ENCODE measurements around the gene IPPK. TPM values are rescaled to one million over a fixed set of nuclear protein-coding genes. Genes with fewer than 3 reads are reported as not detected.

The IPPK gene
- total and polyA plus RNA-seq, 2 experiments from 2014 or later = 6.4 to 7.0 TPM

DNA sequence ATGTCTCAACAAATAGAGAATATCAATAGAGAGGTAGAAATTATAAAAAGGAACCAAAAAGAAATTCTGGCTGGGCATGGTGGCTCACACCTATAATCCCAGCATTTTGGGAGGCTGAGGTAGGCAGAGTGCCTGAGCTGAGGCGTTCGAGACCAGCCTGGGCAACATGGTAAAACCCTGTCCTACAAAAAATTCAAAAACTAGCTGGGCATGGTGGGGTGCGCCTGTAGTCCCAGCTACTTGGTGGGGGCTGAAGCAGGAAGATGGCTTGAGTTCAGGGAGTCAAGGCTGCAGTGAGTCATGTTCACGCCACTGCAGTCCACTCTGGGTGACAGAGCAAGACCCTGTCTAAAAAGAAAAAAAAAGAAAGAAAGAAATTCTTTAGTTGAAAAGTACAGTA, 24.9 kb downstream of the IPPK start:
- no peaks in the 10 kb centered on the region for H3K9me3 ChIP-seq (ENCODE audit: low read depth)
- H3K36me3 ChIP-seq = peaks cover 24% of the 10 kb centered on the region
- H3K27ac ChIP-seq = no peak overlapping the region
- TF ChIP-seq, protein P1, sequence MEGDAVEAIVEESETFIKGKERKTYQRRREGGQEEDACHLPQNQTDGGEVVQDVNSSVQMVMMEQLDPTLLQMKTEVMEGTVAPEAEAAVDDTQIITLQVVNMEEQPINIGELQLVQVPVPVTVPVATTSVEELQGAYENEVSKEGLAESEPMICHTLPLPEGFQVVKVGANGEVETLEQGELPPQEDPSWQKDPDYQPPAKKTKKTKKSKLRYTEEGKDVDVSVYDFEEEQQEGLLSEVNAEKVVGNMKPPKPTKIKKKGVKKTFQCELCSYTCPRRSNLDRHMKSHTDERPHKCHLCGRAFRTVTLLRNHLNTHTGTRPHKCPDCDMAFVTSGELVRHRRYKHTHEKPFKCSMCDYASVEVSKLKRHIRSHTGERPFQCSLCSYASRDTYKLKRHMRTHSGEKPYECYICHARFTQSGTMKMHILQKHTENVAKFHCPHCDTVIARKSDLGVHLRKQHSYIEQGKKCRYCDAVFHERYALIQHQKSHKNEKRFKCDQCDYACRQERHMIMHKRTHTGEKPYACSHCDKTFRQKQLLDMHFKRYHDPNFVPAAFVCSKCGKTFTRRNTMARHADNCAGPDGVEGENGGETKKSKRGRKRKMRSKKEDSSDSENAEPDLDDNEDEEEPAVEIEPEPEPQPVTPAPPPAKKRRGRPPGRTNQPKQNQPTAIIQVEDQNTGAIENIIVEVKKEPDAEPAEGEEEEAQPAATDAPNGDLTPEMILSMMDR (IDR thresholded peaks at IDR 0.05; ENCODE audit: low read depth, low read length) = no peak
- no peaks in the 10 kb centered on the region for H3K4me1 ChIP-seq (ENCODE audit: low read depth)
- no peak overlapping the region for H3K4me3 ChIP-seq
- no peaks in the 10 kb centered on the region for H3K27me3 ChIP-seq
- DNase-seq (ENCODE audit: low read depth in 1 of 2, low spot score in 1 of 2) = no peak

DNA sequence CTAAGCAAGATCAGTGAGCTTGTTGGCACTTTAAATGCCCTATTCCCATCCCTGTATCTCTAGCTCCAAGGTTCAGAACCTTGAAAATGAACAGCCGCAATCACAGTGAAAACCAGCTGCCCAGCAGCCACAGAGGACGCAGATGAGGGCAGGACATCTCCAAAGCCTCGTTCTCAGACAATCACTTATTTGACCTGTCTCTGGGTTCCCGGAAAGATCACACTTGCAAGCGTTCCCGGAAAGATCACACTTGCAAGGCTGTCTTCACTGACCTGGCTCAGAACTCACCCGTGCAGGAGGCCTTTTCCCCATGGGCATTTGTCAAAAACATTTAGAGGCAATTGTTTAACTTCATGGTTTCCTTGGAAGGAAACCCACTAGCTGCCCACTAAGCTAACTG, 25.7 kb downstream of the IPPK start:
- H3K9me3 ChIP-seq (ENCODE audit: low read depth) = no peaks in the 10 kb centered on the region
- no peak overlapping the region for H3K4me3 ChIP-seq
- H3K36me3 ChIP-seq = peaks cover 24% of the 10 kb centered on the region
- TF ChIP-seq, protein P1 (IDR thresholded peaks at IDR 0.05; ENCODE audit: low read depth, low read length) = no peak
- DNase-seq (ENCODE audit: low read depth in 1 of 2, low spot score in 1 of 2) = no peak
- H3K27ac ChIP-seq = no peak overlapping the region
- H3K27me3 ChIP-seq = no peaks in the 10 kb centered on the region
- H3K4me1 ChIP-seq (ENCODE audit: low read depth) = no peaks in the 10 kb centered on the region

DNA sequence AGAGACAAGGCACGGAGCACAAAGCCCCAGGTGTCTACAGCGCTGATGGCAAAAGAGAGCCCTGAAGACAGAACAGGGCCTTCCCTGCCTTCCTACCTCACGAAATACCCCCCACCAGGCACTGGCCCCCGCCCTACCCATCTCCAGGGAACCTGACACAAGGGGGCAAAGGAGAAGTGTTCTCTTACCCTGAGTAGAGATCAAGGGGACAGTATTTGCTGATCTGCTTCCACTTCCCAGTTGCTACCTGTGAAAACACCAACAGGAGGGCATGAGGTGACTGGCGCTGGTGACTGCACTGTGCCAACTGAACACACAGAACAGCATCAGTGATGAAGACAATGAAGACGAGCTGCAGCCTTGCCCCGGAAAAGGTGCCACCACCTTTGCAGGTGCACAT, 27.4 kb downstream of the IPPK start:
- DNase-seq (ENCODE audit: low read depth in 1 of 2, low spot score in 1 of 2) = no peak
- H3K4me3 ChIP-seq = no peak overlapping the region

DNA sequence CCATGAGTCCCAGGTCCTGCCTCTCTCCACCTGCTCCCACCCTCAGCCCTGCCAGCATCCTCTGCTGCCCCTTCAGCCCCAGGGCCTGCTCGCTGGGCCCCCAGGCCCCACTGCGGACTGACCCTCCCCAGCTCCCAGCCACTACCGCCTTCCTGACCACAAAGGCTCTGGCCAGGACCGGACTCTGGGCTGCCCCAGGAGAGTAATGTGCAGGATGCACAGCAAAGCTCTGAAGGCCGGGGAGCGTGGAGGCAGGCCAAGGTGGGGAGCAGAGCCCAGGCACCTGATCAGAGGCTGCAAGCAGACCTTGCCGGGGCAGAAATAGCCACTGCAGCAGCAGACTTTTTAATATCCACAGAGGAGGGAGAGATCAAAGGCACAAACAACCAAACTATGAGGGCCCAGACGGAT, 27.9 kb downstream of the IPPK start:
- Histone ChIP-seq H3K36me3 (peaks cover 24% of the 10 kb centered on the region), H3K4me3 (no peak overlapping the region), H3K27ac (no peak overlapping the region), H3K9me3 (ENCODE audit: low read depth) (no peaks in the 10 kb centered on the region), H3K27me3 (no peaks in the 10 kb centered on the region), H3K4me1 (ENCODE audit: low read depth) (no peaks in the 10 kb centered on the region)
- DNase-seq (ENCODE audit: low read depth in 1 of 2, low spot score in 1 of 2) = no peak
- TF ChIP-seq, protein P1 (IDR thresholded peaks at IDR 0.05; ENCODE audit: low read depth, low read length) = no peak

More for the DNA sequence above, 27.4 kb downstream of the IPPK start:
- H3K36me3 ChIP-seq = peaks cover 24% of the 10 kb centered on the region
- no peaks in the 10 kb centered on the region for H3K27me3 ChIP-seq
- TF ChIP-seq, protein P1 (IDR thresholded peaks at IDR 0.05; ENCODE audit: low read depth, low read length) = no peak
- H3K9me3 ChIP-seq (ENCODE audit: low read depth) = no peaks in the 10 kb centered on the region
- H3K27ac ChIP-seq = no peak overlapping the region
- no peaks in the 10 kb centered on the region for H3K4me1 ChIP-seq (ENCODE audit: low read depth)

DNA sequence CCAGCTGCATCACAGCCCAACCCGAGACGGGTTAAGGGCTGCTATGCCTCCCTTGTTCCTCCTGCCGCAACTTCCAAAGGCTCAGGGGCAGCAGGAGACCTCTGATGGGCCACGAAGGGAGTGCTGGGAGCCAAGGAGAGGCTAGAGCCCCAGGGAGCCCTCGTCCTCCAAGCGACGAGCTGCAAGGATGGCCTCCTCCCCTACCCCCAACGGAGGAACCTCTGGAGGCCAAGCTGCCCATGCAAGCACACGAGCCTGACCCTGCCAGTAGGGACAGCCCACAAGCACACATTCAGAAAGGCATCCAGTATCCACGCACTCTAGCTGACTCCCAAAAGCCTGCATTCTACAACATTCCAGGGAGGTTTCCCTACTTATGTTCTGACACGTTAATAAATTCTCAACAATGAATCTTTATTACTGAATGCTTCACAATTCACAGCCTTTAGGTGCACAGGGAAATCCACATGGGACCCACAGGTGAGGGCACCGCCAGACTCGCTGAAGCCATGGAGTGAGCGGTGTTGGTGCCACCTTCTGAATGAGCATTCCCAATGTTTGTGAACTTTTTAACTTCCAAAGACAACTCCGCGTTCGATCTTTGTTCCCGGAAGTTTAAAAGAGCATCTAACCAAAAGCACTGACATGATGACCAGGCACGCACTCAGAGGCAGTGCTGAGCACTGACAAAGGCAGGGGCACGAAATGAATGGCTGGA, 28.7 kb downstream of the IPPK start:
- Histone ChIP-seq H3K4me1 (ENCODE audit: low read depth) (no peaks in the 10 kb centered on the region), H3K36me3 (peaks cover 23% of the 10 kb centered on the region), H3K9me3 (ENCODE audit: low read depth) (no peaks in the 10 kb centered on the region), H3K4me3 (no peak overlapping the region), H3K27ac (no peak overlapping the region), H3K27me3 (no peaks in the 10 kb centered on the region)
- TF ChIP-seq, protein P1 (IDR thresholded peaks at IDR 0.05; ENCODE audit: low read depth, low read length) = no peak
- DNase-seq (ENCODE audit: low read depth in 1 of 2, low spot score in 1 of 2) = no peak

Measured in cardiac muscle cell (in vitro differentiated cells and primary cell).